ENCODE results near the gene UFD1. TPM values are rescaled to one million over a fixed set of nuclear protein-coding genes. Genes with fewer than 3 reads are reported as not detected.

Gene UFD1
- total RNA-seq, 1 experiment from 2014 or later, result 74.4 TPM

DNA sequence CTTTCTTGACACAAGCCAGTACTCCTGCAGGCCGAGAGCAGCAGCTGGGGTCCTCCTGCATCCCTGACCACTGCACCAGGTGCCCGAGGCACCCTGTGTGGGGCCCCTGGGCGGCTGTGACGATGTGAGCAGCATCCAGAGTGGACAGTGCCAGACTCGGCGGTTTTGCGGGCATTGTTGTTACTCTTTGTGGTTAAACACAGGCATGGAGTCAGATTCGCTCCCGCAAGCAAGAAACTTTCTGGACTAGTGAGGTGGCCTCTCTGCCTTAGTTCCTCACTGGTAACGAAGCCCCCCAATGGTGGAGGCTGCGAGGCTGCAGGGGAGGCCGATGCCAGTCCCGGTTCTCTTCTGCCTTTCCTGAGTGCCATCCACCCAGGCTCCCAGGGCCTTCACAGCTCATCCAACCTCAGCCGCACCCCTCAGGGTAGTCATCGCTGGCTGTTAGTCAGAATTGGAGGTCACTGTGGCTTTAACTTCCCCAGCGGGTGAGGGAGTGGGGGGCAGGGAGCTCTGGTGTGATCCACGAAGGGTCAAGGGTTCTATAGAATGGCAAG is 48.9 kb upstream of the UFD1 start:
- Histone ChIP-seq H3K9ac (ENCODE audit: extremely low read depth, insufficient read length, low read length) (no peak overlapping the region), H2BK12ac (ENCODE audit: insufficient read length, low read depth, low read length) (no peak overlapping the region), H3K4me1 (ENCODE audit: insufficient read depth, low read length) (no peaks in the 10 kb centered on the region), H3K23ac (ENCODE audit: insufficient read length, low read depth, low read length) (no peak overlapping the region), H4K8ac (replicated peaks; ENCODE audit: insufficient read length, low read depth, low read length) (no peak overlapping the region), H3K79me2 (ENCODE audit: insufficient read depth, low read length) (no peaks in the 10 kb centered on the region), H3K4me2 (ENCODE audit: insufficient read depth, insufficient read length, low read length) (no peak overlapping the region), H3K56ac (ENCODE audit: insufficient read length, low read depth, low read length) (no peak overlapping the region), H3K18ac (ENCODE audit: insufficient read length, low read depth, low read length) (no peak overlapping the region), H2BK120ac (ENCODE audit: low read depth, low read length, poor library complexity, severe bottlenecking) (no peak overlapping the region), H3K79me1 (ENCODE audit: insufficient read depth, low read depth, low read length, poor library complexity, severe bottlenecking) (no peaks in the 10 kb centered on the region), H2BK15ac (ENCODE audit: low read depth, low read length) (no peak overlapping the region), H2AFZ (ENCODE audit: low read length) (no peak overlapping the region), H2BK20ac (ENCODE audit: low read depth, low read length, poor library complexity, severe bottlenecking) (no peak overlapping the region), H3K9me3 (ENCODE audit: control insufficient read depth, low read depth, low read length) (no peaks in the 10 kb centered on the region), H4K20me1 (ENCODE audit: control insufficient read depth, insufficient read depth, insufficient read length) (no peaks in the 10 kb centered on the region), H3K27ac (ENCODE audit: insufficient read length, low read depth, low read length) (no peak overlapping the region), H4K91ac (ENCODE audit: insufficient read length, low read depth, low read length) (no peak overlapping the region), H3K14ac (ENCODE audit: insufficient read depth, low read length) (no peak overlapping the region), H4K5ac (ENCODE audit: insufficient read length, low read depth, low read length) (no peak overlapping the region), H3K23me2 (ENCODE audit: insufficient read length, low read depth, low read length, poor library complexity, severe bottlenecking) (peaks cover 11% of the 10 kb centered on the region), H3T11ph (ENCODE audit: low read length) (no peak overlapping the region), H2AK5ac (ENCODE audit: insufficient read length, low read length) (no peak overlapping the region), H3K4ac (ENCODE audit: low read depth, low read length) (no peak overlapping the region), H3K27me3 (ENCODE audit: insufficient read depth, low read length) (peaks cover 2% of the 10 kb centered on the region; the same call in 1 of the 2 replicates), H2BK5ac (ENCODE audit: insufficient read length, low read length) (no peak overlapping the region)
- no peaks in the 10 kb centered on the region for H3K9me3 Mint-ChIP-seq
- no peak overlapping the region for H3K27ac Mint-ChIP-seq
- H3K27me3 Mint-ChIP-seq (ENCODE audit: low read depth), result peaks cover 57% of the 10 kb centered on the region
- TF ChIP-seq, protein P1, sequence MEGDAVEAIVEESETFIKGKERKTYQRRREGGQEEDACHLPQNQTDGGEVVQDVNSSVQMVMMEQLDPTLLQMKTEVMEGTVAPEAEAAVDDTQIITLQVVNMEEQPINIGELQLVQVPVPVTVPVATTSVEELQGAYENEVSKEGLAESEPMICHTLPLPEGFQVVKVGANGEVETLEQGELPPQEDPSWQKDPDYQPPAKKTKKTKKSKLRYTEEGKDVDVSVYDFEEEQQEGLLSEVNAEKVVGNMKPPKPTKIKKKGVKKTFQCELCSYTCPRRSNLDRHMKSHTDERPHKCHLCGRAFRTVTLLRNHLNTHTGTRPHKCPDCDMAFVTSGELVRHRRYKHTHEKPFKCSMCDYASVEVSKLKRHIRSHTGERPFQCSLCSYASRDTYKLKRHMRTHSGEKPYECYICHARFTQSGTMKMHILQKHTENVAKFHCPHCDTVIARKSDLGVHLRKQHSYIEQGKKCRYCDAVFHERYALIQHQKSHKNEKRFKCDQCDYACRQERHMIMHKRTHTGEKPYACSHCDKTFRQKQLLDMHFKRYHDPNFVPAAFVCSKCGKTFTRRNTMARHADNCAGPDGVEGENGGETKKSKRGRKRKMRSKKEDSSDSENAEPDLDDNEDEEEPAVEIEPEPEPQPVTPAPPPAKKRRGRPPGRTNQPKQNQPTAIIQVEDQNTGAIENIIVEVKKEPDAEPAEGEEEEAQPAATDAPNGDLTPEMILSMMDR (conservative IDR thresholded peaks at IDR 0.05), result no peak
- WGBS (ENCODE audit: extremely low coverage, insufficient read length, low lambda C conversion rate), result no CpG with 5 or more reads among the region's 17 CpGs
- peaks cover 5 to 10% of the 10 kb centered on the region in 2 experiments; a peak in 3 of 4 replicates for H3K4me1 Mint-ChIP-seq
- H3K4me3 Mint-ChIP-seq, result no peak overlapping the region
- H3K36me3 Mint-ChIP-seq (ENCODE audit: insufficient read depth in 1 of 3, low read depth in 3 of 3), result no peaks in the 10 kb centered on the region
- no peak for DNase-seq

All from H9 (cell line).